Hippocampal formation (tissue), 2 donors: ENCODE measurements around the gene LOXL1.

ENCODE experiments used
- DNase-seq, 2 donors: peaks; one replicate each; lab custom pipeline; 2025; lab: John Stamatoyannopoulos, UW

LOXL1 gene

GRCh38 chr15:73978896-73979295 is 52.6 kb downstream of the LOXL1 start:
- no peak for DNase-seq

GRCh38 chr15:73979636-73980035 is 53.4 kb downstream of the LOXL1 start:
- no peak for DNase-seq

- no peak for DNase-seq
Observed at GRCh38 chr15:73981761-73982221, 55.5 kb downstream of the LOXL1 start.

DNA sequence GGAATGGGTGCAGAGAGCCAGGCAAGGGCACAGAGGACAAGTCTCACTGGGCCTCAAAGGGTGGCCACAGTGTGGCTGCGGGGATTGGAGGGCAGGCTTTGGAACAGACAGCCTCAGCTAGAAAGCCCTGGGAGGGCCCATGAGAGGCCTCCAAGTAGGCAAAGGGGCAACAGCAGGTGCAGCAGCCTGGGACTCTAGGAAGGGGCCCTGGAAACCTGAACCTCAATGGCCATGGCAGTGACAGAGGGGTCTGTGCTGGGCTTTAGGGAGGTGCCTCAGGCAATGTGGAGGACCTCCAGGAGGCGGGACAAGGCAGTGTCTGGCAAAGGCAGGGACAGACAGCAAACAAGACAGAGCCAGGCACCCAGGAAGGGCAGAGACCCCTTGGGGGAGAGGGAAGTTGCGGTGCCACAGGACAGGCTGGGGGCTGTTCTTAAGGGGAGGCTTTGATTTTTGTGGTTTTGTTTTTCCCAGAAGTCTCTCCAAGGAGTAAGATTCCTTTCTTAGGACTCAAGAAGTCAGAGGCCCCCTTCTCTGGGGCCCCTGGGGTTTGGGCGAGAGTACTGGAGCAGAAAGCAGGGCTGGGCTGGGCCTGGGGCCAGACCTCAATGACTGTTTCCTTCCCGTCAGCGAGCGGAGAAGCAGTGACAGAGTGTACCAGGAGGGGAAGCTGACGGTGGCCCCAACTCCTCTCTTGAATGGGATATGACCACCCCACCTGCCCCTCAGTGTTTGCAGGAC is 56.1 kb downstream of the LOXL1 start:
- peak; percentile 25 to 63 for DNase-seq

GRCh38 chr15:73983211-73983727 is 57.0 kb downstream of the LOXL1 start:
- no peak for DNase-seq

- DNase-seq, result no peak
Observed at GRCh38 chr15:73983773-73984172, 57.5 kb downstream of the LOXL1 start.

GRCh38 chr15:73984208-73984979 is 58.1 kb downstream of the LOXL1 start:
- DNase-seq, result no peak

DNA sequence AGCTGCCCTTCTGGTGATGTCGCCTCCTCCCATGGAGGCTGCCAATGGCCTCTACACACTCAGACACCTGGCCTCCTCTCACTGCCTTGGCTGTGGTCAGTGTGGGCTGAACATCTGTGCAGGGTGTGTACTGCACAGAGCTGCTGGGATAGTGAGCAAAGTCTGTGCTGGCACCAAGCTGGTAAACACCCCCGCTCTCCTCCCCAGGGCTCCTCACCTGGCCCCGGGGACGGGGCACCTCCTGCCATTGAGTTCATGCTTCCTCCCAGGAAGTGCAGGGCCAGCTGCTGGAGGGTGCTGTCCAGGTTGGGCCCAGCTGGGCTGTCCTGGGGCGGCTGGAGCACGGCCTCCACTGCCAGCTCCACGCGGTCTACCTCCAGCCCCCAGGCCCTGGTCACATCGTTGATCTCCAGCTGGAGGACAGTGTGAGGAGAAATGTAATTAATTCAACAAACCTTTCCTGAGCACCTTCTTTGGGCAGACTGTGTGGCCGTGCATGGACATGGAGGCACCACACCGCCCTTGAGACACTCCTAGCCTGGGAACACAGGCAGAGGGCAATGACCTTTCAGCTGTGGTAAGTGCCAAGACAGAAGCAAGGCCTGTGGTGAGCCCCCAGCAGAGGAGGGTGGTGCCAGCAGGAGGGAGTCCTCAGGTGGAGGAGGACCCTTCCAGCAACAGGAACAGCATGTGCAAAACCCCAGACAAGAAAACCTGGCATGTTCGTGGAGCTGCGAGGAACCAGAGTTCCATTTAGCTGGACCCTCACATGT is 59.0 kb downstream of the LOXL1 start:
- no peak for DNase-seq

DNA sequence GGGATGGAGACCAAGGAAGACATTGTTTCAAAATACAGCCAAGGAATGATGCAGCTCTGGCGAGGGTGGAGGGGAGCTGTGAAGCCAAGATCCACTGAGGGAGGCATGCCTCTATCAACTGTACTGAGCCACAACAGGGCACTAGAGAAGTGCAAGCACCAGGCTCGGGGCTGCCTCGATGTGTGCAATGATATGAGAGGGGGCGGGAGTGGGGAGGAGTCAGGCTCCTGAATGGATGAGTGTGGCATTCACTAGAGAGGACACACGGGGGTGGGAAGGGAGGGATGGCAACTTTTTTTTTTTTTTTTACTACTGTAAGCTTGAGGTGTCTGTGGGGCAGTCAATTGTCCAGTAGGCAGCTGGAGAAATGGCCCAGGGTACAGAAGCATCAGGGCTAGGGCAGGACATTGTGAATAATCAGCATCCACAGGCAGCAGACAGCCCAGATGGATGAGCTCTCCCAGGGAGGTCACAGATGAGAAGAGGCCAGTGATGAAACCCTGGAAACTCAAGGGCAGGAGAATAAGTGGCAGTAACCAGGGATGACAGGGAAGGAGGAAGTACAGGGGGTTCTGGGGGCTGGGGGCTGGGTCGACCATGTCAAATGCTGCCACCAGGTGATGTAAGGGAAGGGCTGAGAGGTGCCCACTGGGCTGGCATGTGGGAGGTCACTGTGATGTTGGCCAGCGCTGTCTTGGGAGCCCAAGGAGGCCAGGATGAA is 60.0 kb downstream of the LOXL1 start:
- DNase-seq, result no peak

DNA sequence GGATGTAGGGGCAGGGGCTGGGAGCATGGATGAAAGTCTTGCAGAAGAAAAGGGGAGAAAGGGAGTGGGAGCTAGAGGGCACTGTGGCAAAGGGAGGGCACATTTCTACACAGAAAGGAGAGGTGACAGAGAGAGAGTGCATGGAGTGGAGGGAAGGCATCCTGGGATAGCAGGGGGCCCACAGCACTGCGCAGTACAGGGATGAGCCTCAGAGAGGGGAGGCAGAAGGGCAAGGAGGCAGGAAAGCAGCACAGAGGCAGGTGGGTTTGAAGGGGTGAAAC is 60.5 kb downstream of the LOXL1 start:
- DNase-seq, result no peak

DNA sequence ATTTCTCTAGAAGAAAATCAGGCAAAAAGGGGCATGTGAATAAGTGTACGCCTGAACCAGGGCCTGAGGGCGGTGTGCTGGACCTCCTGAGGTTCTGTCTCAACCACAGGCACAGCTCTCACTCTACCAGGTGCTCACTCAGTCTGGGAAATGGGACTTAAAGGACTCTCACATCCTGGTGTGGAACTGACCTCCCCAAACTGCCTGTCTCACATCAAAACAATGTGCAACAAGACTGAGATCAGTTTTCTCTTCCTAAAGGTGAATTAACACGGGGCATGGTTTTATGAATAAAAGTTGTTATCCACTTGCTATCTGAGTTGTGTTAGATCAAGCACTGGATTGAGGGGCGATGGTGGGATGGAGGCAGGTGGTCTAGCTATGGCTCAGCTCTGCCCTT is 61.0 kb downstream of the LOXL1 start:
- no peak for DNase-seq

DNA sequence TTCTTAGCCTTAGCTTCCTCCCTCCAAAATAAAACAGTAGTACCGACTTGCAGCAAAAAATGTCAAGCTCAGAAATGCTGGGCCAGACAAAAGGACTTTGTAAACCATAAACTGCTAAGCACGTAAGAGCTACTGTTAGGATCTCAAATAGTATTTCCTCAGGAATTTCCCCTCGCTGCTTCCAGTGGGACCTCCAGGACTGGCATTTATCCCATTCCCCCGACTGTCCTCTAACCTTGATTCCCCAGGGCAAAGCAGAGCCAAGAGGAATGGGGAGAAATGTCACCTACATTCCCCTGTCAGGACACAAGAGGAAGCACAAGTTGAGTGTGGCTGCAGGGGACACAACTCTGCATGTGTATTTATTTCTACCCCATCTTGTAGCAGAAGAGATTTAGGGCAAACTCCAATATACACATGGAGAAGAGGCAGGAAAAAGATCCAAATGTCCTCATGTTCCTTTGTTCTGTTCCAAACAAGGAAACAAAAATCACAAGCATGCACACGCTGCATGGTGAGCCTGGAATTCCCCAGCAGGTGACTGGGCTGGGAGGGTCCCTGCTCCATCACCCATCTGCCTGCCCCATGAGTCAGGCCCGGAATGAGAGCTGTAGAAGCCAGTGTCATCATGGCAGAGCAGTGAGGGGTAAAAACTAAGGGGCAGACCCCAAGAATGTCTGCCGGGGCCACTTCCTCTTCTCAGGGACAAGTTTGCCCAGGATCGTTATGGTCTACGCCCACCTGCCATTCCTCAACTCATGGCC is 61.6 kb downstream of the LOXL1 start:
- DNase-seq, result no peak

- DNase-seq, result no peak
Observed at GRCh38 chr15:73988445-73988969, 62.2 kb downstream of the LOXL1 start.

- DNase-seq, result no peak
Observed at GRCh38 chr15:73989001-73989798, 62.9 kb downstream of the LOXL1 start.

DNA sequence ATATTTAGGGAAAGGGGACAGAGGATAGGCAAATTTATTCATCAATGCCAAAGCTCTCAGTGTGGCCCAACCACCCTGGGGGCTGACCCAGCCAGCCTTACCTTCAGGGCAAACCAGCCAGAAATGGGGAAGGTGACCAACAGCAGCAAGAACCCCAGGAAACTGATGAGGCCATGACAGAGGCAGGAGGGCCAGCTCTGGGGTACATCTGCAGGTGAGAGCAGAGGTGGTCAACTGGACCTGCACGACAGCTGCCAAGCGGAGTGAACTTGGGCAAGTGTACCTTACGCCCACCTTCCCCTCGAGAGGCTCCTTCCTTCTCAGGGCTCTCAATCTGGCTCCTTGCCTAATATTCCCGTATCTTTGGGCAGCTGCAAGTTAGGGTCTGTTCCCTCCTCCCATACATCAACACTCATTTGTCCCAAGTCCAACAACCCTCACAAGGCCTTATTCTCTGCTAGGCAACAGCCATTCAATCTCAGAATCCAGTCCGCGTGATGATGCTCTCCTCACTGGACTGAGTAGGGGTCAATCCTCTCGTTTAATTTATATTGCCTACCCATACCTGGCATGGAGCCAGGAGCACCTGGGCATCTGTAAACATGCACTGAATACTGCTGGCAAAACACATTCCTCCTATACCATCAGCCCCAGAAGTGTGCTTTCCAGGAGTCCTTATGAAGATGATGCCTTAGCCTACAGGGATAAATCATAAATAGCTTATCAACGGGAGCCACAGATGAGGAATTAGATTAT is 64.2 kb downstream of the LOXL1 start:
- no peak for DNase-seq

DNA sequence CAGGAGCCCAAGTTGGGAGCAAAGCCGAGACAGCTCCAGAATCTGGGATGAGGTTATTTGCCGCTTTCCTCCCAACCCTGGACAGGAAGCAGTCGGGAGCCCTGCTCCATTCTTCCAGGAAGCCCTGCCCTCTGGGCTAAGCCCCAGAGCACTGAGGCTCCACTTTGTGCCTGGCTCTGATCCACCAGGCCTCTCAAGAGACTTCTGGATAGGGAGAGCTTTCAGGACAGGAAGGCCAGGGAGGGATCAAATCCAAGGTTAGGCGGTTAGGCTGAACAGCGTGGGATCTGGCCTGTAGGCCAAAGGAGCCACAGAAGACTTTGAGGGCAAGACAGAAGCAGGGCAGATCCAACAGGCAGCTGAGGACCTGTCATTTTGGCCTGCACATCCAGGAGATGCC is 65.0 kb downstream of the LOXL1 start:
- DNase-seq, result peak in 1 of 2 donors; percentile 24

- DNase-seq, result peak; percentile 86 to 87
Observed at GRCh38 chr15:73991726-73992593, 65.7 kb downstream of the LOXL1 start, which contains the start of gene STOML1. STOML1 (minus strand) TSS chr15:73992295; CDS start chr15:73992223, 72 bp downstream.

DNA sequence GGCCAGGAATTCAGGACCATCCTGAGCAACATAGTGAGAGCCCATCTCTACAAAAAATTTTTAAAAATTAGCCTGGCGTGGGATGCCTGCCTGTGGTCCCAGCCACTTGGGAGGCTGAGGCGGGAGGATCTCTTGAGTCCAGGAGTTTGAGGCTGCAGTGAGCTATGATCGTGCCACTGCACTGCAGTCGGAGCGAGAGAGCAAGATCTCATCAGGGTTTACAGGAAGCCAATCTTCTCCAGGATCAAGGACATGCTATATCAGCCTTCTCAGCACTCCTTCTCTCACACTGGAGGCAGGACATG is 66.3 kb downstream of the LOXL1 start:
- DNase-seq, result no peak
